Stimulated activated naive CD8-positive, alpha-beta T cell treated with anti-CD3 and anti-CD28 coated beads, Interleukin-15, amount 100 ng/mL, for 72 hours (primary cell): ENCODE data around the gene TRMT6.

Experiments
- ATAC-seq: fragments of 150-1000 bp; cut with Tn5 transposase; 2 replicates; pipeline ENCODE4 v1.10.0; 2021; ENCODE audit warnings: mild to moderate bottlenecking, moderate library complexity
- DNase-seq, 2 donors: peaks; one replicate each; pipeline ENCODE4 v3.0.0; 2021 to 2022
- H3K27ac Mint-ChIP-seq, 2 donors: one replicate each; pipeline ENCODE4 v1.8.0; 2022; ENCODE audit warnings: mild to moderate bottlenecking in 2 of 2, mixed read lengths in 2 of 2, moderate library complexity in 2 of 2
- H3K27me3 Mint-ChIP-seq: one replicate; pipeline ENCODE4 v1.8.0; 2022; ENCODE audit warnings: mixed read lengths
- H3K4me1 Mint-ChIP-seq: one replicate; pipeline ENCODE4 v1.8.0; 2022; ENCODE audit warnings: mild to moderate bottlenecking, mixed read lengths
- H3K4me3 Mint-ChIP-seq, 2 donors: one replicate each; pipeline ENCODE4 v1.8.0; 2022; ENCODE audit warnings: mild to moderate bottlenecking in 2 of 2, mixed read lengths in 2 of 2, moderate library complexity in 1 of 2
- H3K9me3 Mint-ChIP-seq, 2 donors: one replicate each; pipeline ENCODE4 v1.8.0; 2022; ENCODE audit warnings: mixed read lengths in 2 of 2

Gene TRMT6

GRCh38 chr20:5971203-5971602 lies 20.9 kb upstream of the TRMT6 start:
- Mint-ChIP-seq H3K9me3 (no peaks in the 10 kb centered on the region), H3K27me3 (no peaks in the 10 kb centered on the region), H3K4me3 (no peak overlapping the region), H3K27ac (no peak overlapping the region), H3K4me1 (no peaks in the 10 kb centered on the region)
- no peak for ATAC-seq
- DNase-seq = no peak

DNA sequence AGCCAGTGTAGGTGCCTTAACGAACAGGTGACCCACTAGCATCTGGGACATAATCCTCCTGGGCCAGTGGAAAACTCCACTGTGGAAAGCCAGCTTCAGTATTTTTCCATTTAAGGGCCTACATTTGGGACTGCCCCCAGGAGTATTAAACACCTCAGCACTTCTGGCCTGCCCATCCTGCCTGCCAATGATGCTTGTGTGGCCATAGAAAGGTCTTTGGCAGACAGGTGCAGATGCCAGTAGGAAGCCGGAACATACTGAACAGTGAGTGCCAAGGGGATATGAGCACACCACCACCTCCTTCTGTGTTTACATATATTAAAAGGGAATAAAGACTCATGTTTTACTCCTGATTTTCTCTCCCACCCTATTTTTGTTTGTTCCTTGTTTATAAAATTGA lies 20.0 kb upstream of the TRMT6 start:
- Mint-ChIP-seq H3K4me3 (no peak overlapping the region), H3K4me1 (no peaks in the 10 kb centered on the region), H3K27me3 (no peaks in the 10 kb centered on the region), H3K9me3 (no peaks in the 10 kb centered on the region), H3K27ac (peak overlapping the region in 1 of 2 donors; percentile 63)
- ATAC-seq (no peak), DNase-seq (no peak)

- ATAC-seq (no peak), DNase-seq (no peak)
- H3K4me1 Mint-ChIP-seq = no peaks in the 10 kb centered on the region
- H3K27me3 Mint-ChIP-seq = no peaks in the 10 kb centered on the region
- H3K4me3 Mint-ChIP-seq = no peak overlapping the region
- no peaks in the 10 kb centered on the region for H3K9me3 Mint-ChIP-seq
- peak overlapping the region in 1 of 2 donors; percentile 35 for H3K27ac Mint-ChIP-seq
Observed at GRCh38 chr20:5969940-5970339, 19.6 kb upstream of the TRMT6 start.

- no peaks in the 10 kb centered on the region for H3K4me1 Mint-ChIP-seq
- no peaks in the 10 kb centered on the region for H3K27me3 Mint-ChIP-seq
- H3K4me3 Mint-ChIP-seq = no peak overlapping the region
- DNase-seq (no peak), ATAC-seq (no peak)
- H3K27ac Mint-ChIP-seq = no peak overlapping the region
- H3K9me3 Mint-ChIP-seq = no peaks in the 10 kb centered on the region
Observed at GRCh38 chr20:5969348-5969935, 19.1 kb upstream of the TRMT6 start.

DNA sequence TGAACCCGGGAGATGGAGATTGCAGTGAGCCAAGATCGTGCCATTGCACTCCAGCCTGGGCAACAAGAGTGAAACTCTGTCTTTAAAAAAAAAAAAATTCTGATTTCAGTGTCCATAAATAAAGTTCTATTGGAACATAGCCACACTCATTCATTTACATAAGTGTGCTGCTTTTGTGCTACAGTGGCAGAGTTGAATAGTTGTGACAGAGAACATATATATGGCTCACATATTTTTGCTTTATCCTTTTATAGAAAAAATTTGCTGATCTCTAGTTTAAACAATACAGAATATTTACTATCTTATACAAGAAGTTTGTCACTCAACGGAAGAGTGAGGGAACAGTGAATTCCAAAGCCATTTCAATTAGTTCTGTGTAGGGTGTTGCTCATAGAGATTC lies 18.1 kb upstream of the TRMT6 start:
- Mint-ChIP-seq H3K9me3 (no peaks in the 10 kb centered on the region), H3K27ac (no peak overlapping the region)

DNA sequence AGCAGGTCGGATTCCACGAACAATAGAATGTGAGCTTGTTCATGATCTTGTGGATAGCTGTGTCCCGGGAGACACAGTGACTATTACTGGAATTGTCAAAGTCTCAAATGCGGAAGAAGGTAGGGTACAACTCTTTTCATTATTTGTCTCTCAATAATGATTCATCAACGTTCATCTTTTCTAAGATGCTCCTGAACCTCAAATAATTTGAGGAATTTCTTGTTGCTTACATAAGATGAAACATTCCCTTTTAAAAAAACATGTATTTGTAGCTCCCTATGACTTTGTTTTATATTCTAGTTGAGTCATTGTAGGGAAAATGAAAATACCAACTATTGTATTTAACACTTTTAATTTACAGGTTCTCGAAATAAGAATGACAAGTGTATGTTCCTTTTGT lies 17.1 kb upstream of the TRMT6 start:
- Mint-ChIP-seq H3K27ac (no peak overlapping the region), H3K4me3 (no peak overlapping the region), H3K27me3 (no peaks in the 10 kb centered on the region), H3K4me1 (no peaks in the 10 kb centered on the region), H3K9me3 (no peaks in the 10 kb centered on the region)
- DNase-seq (no peak), ATAC-seq (no peak)

More for the DNA sequence above, 18.1 kb upstream of the TRMT6 start:
- DNase-seq = no peak
- Mint-ChIP-seq H3K27me3 (no peaks in the 10 kb centered on the region), H3K4me1 (no peaks in the 10 kb centered on the region), H3K4me3 (no peak overlapping the region)
- no peak for ATAC-seq

DNA sequence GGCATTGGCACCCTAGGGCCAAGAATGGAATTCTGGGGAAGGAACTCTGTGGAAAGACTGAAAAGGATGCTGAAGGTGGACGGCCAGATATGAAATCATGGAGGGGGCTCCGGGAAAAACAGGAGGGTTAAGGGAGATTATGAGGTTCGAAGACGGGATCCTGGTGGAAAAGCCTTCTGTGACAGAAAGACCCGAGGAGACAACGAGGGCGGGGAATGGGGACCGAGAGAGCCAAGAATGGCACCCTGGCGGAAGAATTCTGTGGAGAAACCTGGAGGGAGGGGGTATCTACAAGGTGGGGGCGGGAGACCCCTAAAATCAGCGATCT lies 426 bp downstream of the TRMT6 start:
- DNase-seq (no peak), ATAC-seq (no peak)
- H3K4me1 Mint-ChIP-seq = peaks cover 64% of the 10 kb centered on the region
- no peaks in the 10 kb centered on the region for H3K9me3 Mint-ChIP-seq
- peak overlapping the region; percentile 90 to 96 for H3K4me3 Mint-ChIP-seq
- H3K27ac Mint-ChIP-seq = peak overlapping the region; percentile 97 to 98
- no peaks in the 10 kb centered on the region for H3K27me3 Mint-ChIP-seq

DNA sequence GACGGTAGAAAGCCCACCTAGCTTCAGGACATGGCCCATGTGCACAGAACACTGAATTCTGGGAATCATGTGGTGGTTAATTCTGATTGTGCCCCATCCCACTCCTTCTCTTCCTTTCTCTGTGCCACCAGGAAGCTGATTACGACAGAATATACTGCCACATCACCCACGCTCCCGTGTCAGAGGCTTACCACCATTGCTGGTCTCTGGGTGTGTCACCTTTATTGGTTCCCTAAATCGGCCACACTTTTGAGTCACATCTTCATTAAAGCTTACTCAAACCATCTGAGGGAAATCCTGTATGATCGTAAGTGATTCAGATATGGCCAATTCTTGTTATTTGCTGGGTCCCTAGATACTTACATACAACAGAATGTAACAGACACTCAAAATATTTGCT lies 3.1 kb downstream of the TRMT6 start:
- Mint-ChIP-seq H3K4me1 (peaks cover 53% of the 10 kb centered on the region), H3K27me3 (no peaks in the 10 kb centered on the region), H3K9me3 (no peaks in the 10 kb centered on the region), H3K4me3 (no peak overlapping the region), H3K27ac (peak overlapping the region in 1 of 2 donors; percentile 77)
- ATAC-seq (peak; percentile 41), DNase-seq (peak in 1 of 2 donors; percentile 53)

GRCh38 chr20:5945963-5946362 lies 4.4 kb downstream of the TRMT6 start:
- Mint-ChIP-seq H3K27ac (no peak overlapping the region), H3K4me3 (no peak overlapping the region), H3K4me1 (peaks cover 47% of the 10 kb centered on the region), H3K27me3 (no peaks in the 10 kb centered on the region), H3K9me3 (no peaks in the 10 kb centered on the region)
- no peak for DNase-seq
- peak; percentile 4 for ATAC-seq

GRCh38 chr20:5938456-5939029 lies 11.8 kb downstream of the TRMT6 start:
- no peak overlapping the region for H3K4me3 Mint-ChIP-seq
- peaks cover 12% of the 10 kb centered on the region for H3K4me1 Mint-ChIP-seq
- no peaks in the 10 kb centered on the region for H3K9me3 Mint-ChIP-seq
- H3K27me3 Mint-ChIP-seq = no peaks in the 10 kb centered on the region
- DNase-seq (no peak), ATAC-seq (no peak)
- peak overlapping the region in 1 of 2 donors; percentile 86 for H3K27ac Mint-ChIP-seq

GRCh38 chr20:5936238-5936637 lies 14.1 kb downstream of the TRMT6 start:
- Mint-ChIP-seq H3K27ac (no peak overlapping the region), H3K4me1 (peaks cover 12% of the 10 kb centered on the region), H3K27me3 (no peaks in the 10 kb centered on the region), H3K9me3 (no peaks in the 10 kb centered on the region), H3K4me3 (no peak overlapping the region)
- no peak for DNase-seq
- no peak for ATAC-seq

GRCh38 chr20:5935384-5935783 lies 14.9 kb downstream of the TRMT6 start:
- no peak overlapping the region for H3K4me3 Mint-ChIP-seq
- H3K9me3 Mint-ChIP-seq = no peaks in the 10 kb centered on the region
- H3K27ac Mint-ChIP-seq = no peak overlapping the region
- no peak for DNase-seq
- H3K4me1 Mint-ChIP-seq = peaks cover 12% of the 10 kb centered on the region
- H3K27me3 Mint-ChIP-seq = peaks cover 2% of the 10 kb centered on the region
- peak; percentile 37 for ATAC-seq

DNA sequence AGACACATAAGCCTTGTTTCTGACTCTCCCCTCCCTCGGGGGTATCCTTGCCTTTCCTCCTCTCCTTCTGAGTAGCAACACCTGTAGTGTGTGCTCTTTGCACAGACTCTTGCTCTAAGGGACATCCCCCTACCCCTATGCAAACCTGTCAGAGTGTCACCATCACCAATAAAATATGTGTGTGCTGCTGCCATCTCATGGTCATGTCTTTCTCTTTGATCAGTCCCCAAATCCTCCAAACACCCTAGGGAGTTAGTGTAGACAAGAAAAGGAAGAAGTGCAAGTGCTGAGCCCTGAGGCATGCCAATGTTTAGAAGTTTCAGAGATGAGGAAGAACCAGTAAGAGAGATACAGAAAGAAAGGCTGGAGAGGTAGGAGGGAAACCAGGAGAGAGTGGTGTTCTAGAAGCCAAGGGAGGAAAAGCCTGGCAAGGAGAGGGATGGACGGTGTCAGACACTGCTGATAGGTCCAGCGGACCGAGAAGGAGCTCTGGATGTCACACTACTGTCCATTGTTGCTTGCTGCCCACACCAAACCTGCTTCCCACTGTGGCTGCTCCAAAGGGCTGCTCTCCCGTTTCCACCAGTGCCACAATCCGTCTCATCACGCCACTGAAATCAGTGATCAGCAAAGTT lies 16.4 kb downstream of the TRMT6 start:
- no peak for DNase-seq
- H3K4me1 Mint-ChIP-seq = peaks cover 12% of the 10 kb centered on the region
- H3K27ac Mint-ChIP-seq = no peak overlapping the region
- no peak overlapping the region for H3K4me3 Mint-ChIP-seq
- ATAC-seq = peak; percentile 90
- H3K9me3 Mint-ChIP-seq = no peaks in the 10 kb centered on the region
- peaks cover 15% of the 10 kb centered on the region for H3K27me3 Mint-ChIP-seq

DNA sequence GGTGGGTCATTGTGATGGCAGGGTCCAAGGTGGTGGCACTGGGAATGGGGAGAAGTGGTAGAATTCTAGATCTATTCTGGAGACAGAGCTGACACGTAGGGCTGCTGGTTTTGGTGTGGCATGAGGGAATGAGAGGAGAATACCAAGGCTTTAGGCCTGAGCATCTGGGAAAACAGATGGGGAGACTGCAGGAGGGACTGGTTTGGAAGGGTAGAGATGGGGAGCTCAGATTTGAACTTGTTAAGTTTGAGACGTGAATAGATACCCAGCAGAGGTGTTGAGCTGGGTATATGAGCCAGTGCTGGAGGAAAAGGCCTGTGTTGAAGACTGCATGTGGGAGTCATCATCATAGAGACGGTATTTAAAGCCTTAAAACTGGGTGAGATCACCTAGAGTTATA lies 17.5 kb downstream of the TRMT6 start:
- H3K27ac Mint-ChIP-seq = no peak overlapping the region
- H3K4me1 Mint-ChIP-seq = peaks cover 12% of the 10 kb centered on the region
- ATAC-seq (no peak), DNase-seq (no peak)
- peaks cover 20% of the 10 kb centered on the region for H3K27me3 Mint-ChIP-seq
- no peak overlapping the region for H3K4me3 Mint-ChIP-seq
- H3K9me3 Mint-ChIP-seq = no peaks in the 10 kb centered on the region

DNA sequence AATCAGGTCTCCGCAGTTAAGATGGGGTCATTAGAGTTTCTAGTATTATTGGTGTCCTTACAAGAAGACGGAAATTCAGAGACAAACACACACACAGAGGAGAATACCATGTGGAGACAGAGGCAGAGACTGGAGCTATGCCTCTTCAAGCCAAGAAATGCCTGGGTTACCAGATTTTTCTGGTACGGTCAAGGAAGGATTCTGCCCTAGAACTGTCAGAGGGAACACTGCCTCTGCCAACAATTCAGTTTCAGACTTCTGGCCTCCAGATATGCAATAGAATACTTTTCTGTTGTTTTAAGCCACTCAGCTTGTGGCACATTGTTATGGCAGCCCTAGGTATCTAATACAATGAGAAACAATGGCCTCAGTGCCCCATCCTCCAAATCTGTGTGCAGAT lies 18.9 kb downstream of the TRMT6 start:
- no peak overlapping the region for H3K4me3 Mint-ChIP-seq
- H3K27ac Mint-ChIP-seq = no peak overlapping the region
- peaks cover 12% of the 10 kb centered on the region for H3K4me1 Mint-ChIP-seq
- DNase-seq (no peak), ATAC-seq (no peak)
- H3K9me3 Mint-ChIP-seq = no peaks in the 10 kb centered on the region
- H3K27me3 Mint-ChIP-seq = peaks cover 20% of the 10 kb centered on the region

DNA sequence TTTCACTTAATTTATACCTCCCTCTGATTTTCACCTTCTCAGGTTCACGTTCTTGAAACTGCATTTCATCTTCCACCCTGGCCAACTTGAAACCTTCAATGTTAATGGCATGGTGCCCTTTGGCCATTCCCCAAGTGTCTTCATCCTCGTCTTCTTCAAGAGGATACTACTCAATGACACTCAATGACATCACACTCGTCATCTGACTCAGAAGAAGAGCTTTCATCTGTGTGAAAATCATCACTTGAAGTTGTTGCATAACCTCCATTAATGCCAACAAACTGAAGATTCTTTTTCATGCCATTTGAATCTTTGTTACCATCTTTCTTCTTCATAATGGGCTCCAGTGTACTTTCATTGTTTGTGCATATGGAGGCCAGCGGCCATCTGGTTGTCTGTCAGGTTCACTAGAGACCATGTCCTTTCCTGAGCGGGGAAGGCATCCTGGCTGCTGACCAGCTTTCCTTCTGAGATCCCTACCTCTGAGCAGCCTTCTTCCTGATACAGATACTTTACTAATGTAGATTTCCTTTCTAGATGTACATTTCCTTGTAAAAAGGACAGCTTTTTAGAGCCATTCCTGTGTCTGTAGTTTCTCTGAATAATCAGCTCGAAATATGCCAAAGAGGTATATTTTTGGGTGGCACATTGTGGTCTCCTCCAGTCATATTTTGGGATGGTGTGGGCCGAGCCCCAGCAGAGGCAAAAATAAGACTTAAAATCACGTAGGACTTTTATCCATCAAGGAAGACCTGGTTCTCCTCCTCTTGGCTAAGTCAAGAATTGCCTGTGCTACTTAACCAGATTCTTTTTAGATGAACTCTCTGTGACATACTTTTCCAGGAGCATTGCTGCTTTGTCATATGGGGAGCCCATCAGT lies 21.3 kb downstream of the TRMT6 start:
- H3K9me3 Mint-ChIP-seq = no peaks in the 10 kb centered on the region

More for the DNA sequence above, 21.3 kb downstream of the TRMT6 start:
- Mint-ChIP-seq H3K27me3 (peaks cover 24% of the 10 kb centered on the region), H3K27ac (no peak overlapping the region), H3K4me3 (no peak overlapping the region), H3K4me1 (peaks cover 5% of the 10 kb centered on the region)
- ATAC-seq = no peak
- no peak for DNase-seq
